A673 (cell line): ENCODE results near the gene GUCA1A.

Experiments
- CTCF ChIP-seq: fragments of 300-800, 200-600 bp; sonication (generic); conservative IDR thresholded peaks from 2 replicates; pipeline ENCODE4 v1.5.1; 2017; ENCODE audit warnings: low read depth, mild to moderate bottlenecking, antibody characterized with exemption, low read length, moderate library complexity, mixed read lengths
- EZH2 ChIP-seq: fragments of 200-600 bp; sonication (generic); IDR thresholded peaks from 2 replicates; pipeline ENCODE4 v1.6.1; 2017; ENCODE audit warnings: borderline replicate concordance, low read depth, mild to moderate bottlenecking, mixed read lengths, antibody characterized with exemption, low read length; ENCODE audit not compliant: poor library complexity, severe bottlenecking

DNA sequence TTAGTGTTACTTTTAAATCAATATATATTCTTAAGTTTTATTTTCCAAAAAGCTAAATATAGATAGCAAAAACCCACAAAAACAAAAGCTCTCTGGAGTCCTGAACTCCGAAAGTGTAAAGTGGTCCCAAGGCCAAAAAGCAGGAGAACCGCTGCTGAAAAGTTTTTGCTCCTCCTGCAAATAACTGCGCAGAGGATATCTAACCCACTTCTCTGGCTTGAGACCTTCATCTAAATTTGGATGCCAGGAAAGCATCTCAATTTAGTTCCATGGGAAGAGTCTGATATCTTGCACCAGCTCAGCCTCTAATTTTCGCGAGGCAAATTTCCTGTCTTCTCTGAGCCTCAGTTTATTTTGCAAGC is 44.0 kb downstream of the GUCA1A start:
- TF ChIP-seq EZH2, result no peak
- TF ChIP-seq CTCF, result no peak
